ENCODE data around the gene SPIRE2.

Gene SPIRE2

GRCh38 chr16:89880477-89881367, 52.4 kb downstream of the SPIRE2 start:
- H3K27ac ChIP-seq (ENCODE audit: low read length): no peak overlapping the region
- H4K20me1 ChIP-seq (ENCODE audit: insufficient read depth, low read length): peaks cover 60% of the 10 kb centered on the region

GRCh38 chr16:89881368-89881730, 53.1 kb downstream of the SPIRE2 start:
- Histone ChIP-seq H3K9me3 (ENCODE audit: insufficient read depth, low read length, severe bottlenecking) (no peaks in the 10 kb centered on the region), H2AFZ (ENCODE audit: low read depth, low read length) (no peak overlapping the region), H3K79me2 (ENCODE audit: insufficient read depth, low read length) (peaks cover 70% of the 10 kb centered on the region), H3K36me3 (ENCODE audit: insufficient read depth, low read length) (peaks cover 81% of the 10 kb centered on the region), H3K27ac (ENCODE audit: low read length) (no peak overlapping the region), H3K4me1 (ENCODE audit: insufficient read depth, low read length) (no peaks in the 10 kb centered on the region), H3K27me3 (ENCODE audit: insufficient read depth, low read length, poor library complexity) (no peaks in the 10 kb centered on the region), H3K4me2 (ENCODE audit: insufficient read depth, low read length) (no peak overlapping the region), H3K9ac (ENCODE audit: low read depth, low read length) (no peak overlapping the region), H3K4me3 (ENCODE audit: low read depth in 1 of 2, low read length in 2 of 2) (no peak overlapping the region), H4K20me1 (ENCODE audit: insufficient read depth, low read length) (peaks cover 60% of the 10 kb centered on the region)
- ATAC-seq (ENCODE audit: insufficient read depth, low read depth): 0 out of 3 replicates have a peak, but pooled peaks have one; percentile 12
- no peak for TF ChIP-seq EZH2 (IDR thresholded peaks at IDR 0.05; ENCODE audit: borderline replicate concordance, low read depth, low read length, severe bottlenecking)
- TF ChIP-seq CTCF (IDR thresholded peaks at IDR 0.05; ENCODE audit: borderline replicate concordance, extremely low read depth, low read length, poor library complexity, severe bottlenecking): no peak
- DNase-seq: no peak

More at GRCh38 chr16:89880477-89881367, 52.4 kb downstream of the SPIRE2 start:
- Histone ChIP-seq H3K4me2 (ENCODE audit: insufficient read depth, low read length) (no peak overlapping the region), H3K79me2 (ENCODE audit: insufficient read depth, low read length) (peaks cover 76% of the 10 kb centered on the region), H3K4me1 (ENCODE audit: insufficient read depth, low read length) (no peaks in the 10 kb centered on the region; the same call in 1 of the 2 replicates), H2AFZ (ENCODE audit: low read depth, low read length) (no peak overlapping the region), H3K9me3 (ENCODE audit: insufficient read depth, low read length, severe bottlenecking) (peaks cover 4% of the 10 kb centered on the region), H3K4me3 (ENCODE audit: low read depth in 1 of 2, low read length in 2 of 2) (no peak overlapping the region), H3K36me3 (ENCODE audit: insufficient read depth, low read length) (peaks cover 84% of the 10 kb centered on the region), H3K27me3 (ENCODE audit: insufficient read depth, low read length, poor library complexity) (no peaks in the 10 kb centered on the region), H3K9ac (ENCODE audit: low read depth, low read length) (no peak overlapping the region)
- ATAC-seq (ENCODE audit: insufficient read depth, low read depth) (peak; percentile 71; the same call in 2 of the 3 replicates), DNase-seq (peak; percentile 30)
- TF ChIP-seq CTCF (IDR thresholded peaks at IDR 0.05; ENCODE audit: borderline replicate concordance, extremely low read depth, low read length, poor library complexity, severe bottlenecking) (no peak), EZH2 (IDR thresholded peaks at IDR 0.05; ENCODE audit: borderline replicate concordance, low read depth, low read length, severe bottlenecking) (no peak)

GRCh38 chr16:89883346-89884040, 55.2 kb downstream of the SPIRE2 start:
- no peak for TF ChIP-seq CTCF (IDR thresholded peaks at IDR 0.05; ENCODE audit: borderline replicate concordance, extremely low read depth, low read length, poor library complexity, severe bottlenecking)
- no peak for TF ChIP-seq EZH2 (IDR thresholded peaks at IDR 0.05; ENCODE audit: borderline replicate concordance, low read depth, low read length, severe bottlenecking)
- Histone ChIP-seq H3K36me3 (ENCODE audit: insufficient read depth, low read length) (peaks cover 88% of the 10 kb centered on the region), H3K4me3 (ENCODE audit: low read depth in 1 of 2, low read length in 2 of 2) (no peak overlapping the region), H3K4me1 (ENCODE audit: insufficient read depth, low read length) (no peaks in the 10 kb centered on the region), H3K27me3 (ENCODE audit: insufficient read depth, low read length, poor library complexity) (no peaks in the 10 kb centered on the region), H2AFZ (ENCODE audit: low read depth, low read length) (no peak overlapping the region), H3K4me2 (ENCODE audit: insufficient read depth, low read length) (no peak overlapping the region), H4K20me1 (ENCODE audit: insufficient read depth, low read length) (peaks cover 48% of the 10 kb centered on the region), H3K9me3 (ENCODE audit: insufficient read depth, low read length, severe bottlenecking) (no peaks in the 10 kb centered on the region), H3K9ac (ENCODE audit: low read depth, low read length) (no peak overlapping the region), H3K79me2 (ENCODE audit: insufficient read depth, low read length) (peaks cover 51% of the 10 kb centered on the region), H3K27ac (ENCODE audit: low read length) (no peak overlapping the region)
- ATAC-seq (ENCODE audit: insufficient read depth, low read depth): no peak
- no peak for DNase-seq
